Ascending aorta (tissue), 2 donors: ENCODE results near the gene RGS3. TPM values are rescaled to one million over a fixed set of nuclear protein-coding genes. Genes with fewer than 3 reads are reported as not detected.

Experiments
- DNase-seq, 2 donors: peaks; one replicate each; pipeline ENCODE4 v3.0.0-alpha.2; 2019; ENCODE audit warnings: low spot score in 2 of 2
- H3K27ac ChIP-seq, 2 donors: fragments of 200-600 bp; sonication (generic); one replicate each; pipeline ENCODE4 v1.5.1; 2016 to 2017; ENCODE audit warnings: mild to moderate bottlenecking in 1 of 2
- H3K27me3 ChIP-seq: fragments of 200-600 bp; sonication (generic); one replicate; pipeline ENCODE4 v1.5.1; 2017
- H3K36me3 ChIP-seq, 2 donors: fragments of 200-600 bp; sonication (generic); one replicate each; pipeline ENCODE4 v1.5.1; 2016
- H3K4me1 ChIP-seq, 2 donors: fragments of 200-600 bp; sonication (generic); one replicate each; pipeline ENCODE4 v1.5.1; 2016 to 2017; ENCODE audit warnings: mild to moderate bottlenecking in 1 of 2
- H3K4me3 ChIP-seq, 2 donors: fragments of 200-600 bp; sonication (generic); one replicate each; pipeline ENCODE4 v1.5.1; 2016 to 2017; ENCODE audit warnings: mild to moderate bottlenecking in 1 of 2
- H3K9me3 ChIP-seq, 2 donors: fragments of 200-600 bp; sonication (generic); one replicate each; pipeline ENCODE4 v1.5.1; 2016
- intact Hi-C: fragments of 100-400 bp; cut with DNase I; formaldehyde crosslinking; loops from one replicate; pipeline ENCODE4 v1.15.1; 2023
- total RNA-seq: library from RNA; depleted of rRNA; stranded (reverse); fragments of >200 nt; gene quantifications from one replicate; pipeline ENCODE4 v1.1.0, GENCODE V29; 2016
- TF ChIP-seq, protein P1 (sequence below), 3 experiments: fragments of 200-600 bp in 2 of 3; fragments of 450-650 bp in 1 of 3; sonication (generic) in 2 of 3; IDR thresholded peaks; one replicate each; pipeline ENCODE4 v1.5.1; 2016 to 2019; ENCODE audit warnings: antibody characterized with exemption in 3 of 3, mild to moderate bottlenecking in 1 of 3, moderate library complexity in 1 of 3

Gene RGS3
- total RNA-seq, 1 donor from 2014 or later, result 125 TPM

DNA sequence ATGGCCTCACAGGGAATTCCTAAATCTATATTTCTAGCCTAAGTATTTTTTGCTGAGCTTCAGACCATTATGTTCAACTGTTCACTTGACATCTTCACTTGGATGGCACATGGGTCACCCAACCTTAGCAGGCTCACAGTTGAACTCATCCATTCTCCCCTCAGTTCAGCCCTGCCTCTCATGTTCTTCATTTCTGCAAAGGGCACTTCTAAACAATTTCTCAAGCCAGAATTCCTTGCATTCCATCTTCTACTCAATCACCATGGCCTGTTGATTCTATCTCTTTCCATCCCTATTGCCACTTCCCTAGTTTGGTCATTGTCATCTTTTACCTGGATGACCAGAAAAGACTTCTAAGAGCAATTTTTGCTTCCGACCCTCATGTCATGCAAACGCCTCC is 7.3 kb upstream of the RGS3 start:
- Histone ChIP-seq H3K4me1 (peaks cover 16 to 36% of the 10 kb centered on the region in 2 donors), H3K9me3 (no peaks in the 10 kb centered on the region), H3K4me3 (no peak overlapping the region), H3K27me3 (no peaks in the 10 kb centered on the region), H3K27ac (peak overlapping the region; percentile 97), H3K36me3 (no peaks in the 10 kb centered on the region)
- intact Hi-C loops, result no loop called here
- DNase-seq, result no peak
- TF ChIP-seq, protein P1, sequence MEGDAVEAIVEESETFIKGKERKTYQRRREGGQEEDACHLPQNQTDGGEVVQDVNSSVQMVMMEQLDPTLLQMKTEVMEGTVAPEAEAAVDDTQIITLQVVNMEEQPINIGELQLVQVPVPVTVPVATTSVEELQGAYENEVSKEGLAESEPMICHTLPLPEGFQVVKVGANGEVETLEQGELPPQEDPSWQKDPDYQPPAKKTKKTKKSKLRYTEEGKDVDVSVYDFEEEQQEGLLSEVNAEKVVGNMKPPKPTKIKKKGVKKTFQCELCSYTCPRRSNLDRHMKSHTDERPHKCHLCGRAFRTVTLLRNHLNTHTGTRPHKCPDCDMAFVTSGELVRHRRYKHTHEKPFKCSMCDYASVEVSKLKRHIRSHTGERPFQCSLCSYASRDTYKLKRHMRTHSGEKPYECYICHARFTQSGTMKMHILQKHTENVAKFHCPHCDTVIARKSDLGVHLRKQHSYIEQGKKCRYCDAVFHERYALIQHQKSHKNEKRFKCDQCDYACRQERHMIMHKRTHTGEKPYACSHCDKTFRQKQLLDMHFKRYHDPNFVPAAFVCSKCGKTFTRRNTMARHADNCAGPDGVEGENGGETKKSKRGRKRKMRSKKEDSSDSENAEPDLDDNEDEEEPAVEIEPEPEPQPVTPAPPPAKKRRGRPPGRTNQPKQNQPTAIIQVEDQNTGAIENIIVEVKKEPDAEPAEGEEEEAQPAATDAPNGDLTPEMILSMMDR (IDR thresholded peaks at IDR 0.05), result no peak

DNA sequence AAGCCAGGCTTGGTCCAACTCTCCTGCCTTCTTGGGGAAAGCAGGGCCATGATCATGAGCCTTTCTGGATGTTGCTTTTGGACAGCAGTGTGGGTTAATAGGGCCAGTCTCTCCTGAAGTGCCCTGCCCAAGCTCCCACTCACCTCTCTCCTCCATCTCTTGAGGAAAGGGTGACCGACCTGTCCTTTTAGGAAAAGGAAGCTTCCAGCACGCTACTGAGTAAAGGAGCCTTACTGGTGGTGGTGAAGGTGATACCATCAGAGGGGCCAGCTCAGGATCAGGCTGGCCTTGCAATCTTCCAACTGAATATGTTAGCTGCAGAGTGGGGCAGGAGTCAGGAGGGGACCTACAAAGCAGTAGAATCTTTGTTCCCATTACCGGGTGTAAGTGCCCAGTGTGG is 2.2 kb upstream of the RGS3 start:
- Histone ChIP-seq H3K27me3 (no peaks in the 10 kb centered on the region), H3K27ac (no peak overlapping the region), H3K9me3 (no peaks in the 10 kb centered on the region), H3K4me3 (no peak overlapping the region), H3K36me3 (no peaks in the 10 kb centered on the region), H3K4me1 (peaks cover 2 to 16% of the 10 kb centered on the region in 2 donors)
- TF ChIP-seq, protein P1 (IDR thresholded peaks at IDR 0.05), result no peak
- no peak for DNase-seq
- intact Hi-C loops, result loop anchor here (5.0 kb wide), 1 partner anchor 106 kb away; no protein-coding TSS in a partner anchor

DNA sequence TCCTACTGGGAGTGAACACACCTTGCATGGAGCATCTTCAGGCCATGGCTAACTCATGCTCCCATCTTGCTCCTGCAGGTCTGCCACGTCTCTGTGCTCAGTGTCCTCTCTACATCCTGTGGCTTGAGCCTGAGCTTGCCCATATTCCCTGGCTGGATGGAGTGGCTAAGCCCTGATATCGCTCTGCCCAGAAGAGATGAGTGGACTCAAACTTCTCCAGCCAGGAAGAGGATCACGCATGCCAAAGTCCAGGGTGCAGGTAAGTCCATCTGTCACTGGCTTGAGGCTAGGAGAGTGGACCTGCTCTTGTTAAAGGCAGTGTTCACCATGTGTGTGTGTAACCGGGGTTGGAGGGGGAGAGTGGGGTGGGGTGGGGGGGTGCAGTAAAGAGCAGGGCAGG is 1.6 kb upstream of the RGS3 start:
- Histone ChIP-seq H3K9me3 (no peaks in the 10 kb centered on the region), H3K27ac (no peak overlapping the region), H3K27me3 (no peaks in the 10 kb centered on the region), H3K4me1 (peaks cover 0 to 9% of the 10 kb centered on the region in 2 donors), H3K36me3 (no peaks in the 10 kb centered on the region), H3K4me3 (no peak overlapping the region)
- TF ChIP-seq, protein P1 (IDR thresholded peaks at IDR 0.05), result no peak
- DNase-seq, result no peak
- intact Hi-C loops, result loop anchor here (5.0 kb wide), 1 partner anchor 105 kb away; no protein-coding TSS in a partner anchor

DNA sequence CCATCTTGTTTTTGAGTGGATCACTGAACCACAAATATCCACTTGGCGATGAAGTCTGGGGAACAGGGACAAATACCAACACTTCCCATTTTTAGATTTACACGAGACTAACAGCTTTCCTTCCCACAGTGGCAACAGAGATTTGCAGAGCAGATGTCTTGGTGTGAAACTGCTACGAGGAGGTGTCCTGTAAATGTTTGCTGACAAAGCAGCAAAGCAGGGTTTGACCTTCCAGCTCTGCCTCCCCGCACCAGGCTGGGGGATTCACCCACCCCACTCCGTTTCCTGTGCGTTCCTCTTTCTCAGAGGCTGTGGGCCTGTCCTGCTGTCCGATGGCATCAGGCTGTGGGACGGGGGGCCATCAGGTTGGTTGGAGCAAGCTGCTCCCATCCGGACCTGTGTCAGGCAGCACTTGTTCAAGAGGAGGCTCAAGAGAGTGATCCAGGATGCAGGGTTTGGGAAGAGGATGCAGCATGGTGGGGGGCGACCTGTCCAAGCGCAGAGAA is 693 bp upstream of the RGS3 start:
- Histone ChIP-seq H3K27me3 (no peaks in the 10 kb centered on the region), H3K4me3 (peak overlapping the region in 1 of 2 donors; percentile 72), H3K27ac (peak overlapping the region; percentile 81 to 83), H3K36me3 (no peaks in the 10 kb centered on the region), H3K9me3 (no peaks in the 10 kb centered on the region), H3K4me1 (peaks cover 0 to 7% of the 10 kb centered on the region in 2 donors)
- TF ChIP-seq, protein P1 (IDR thresholded peaks at IDR 0.05), result no peak
- intact Hi-C loops, result loop anchor here (5.0 kb wide), 1 partner anchor 104 kb away; no protein-coding TSS in a partner anchor
- no peak for DNase-seq

GRCh38 chr9:113464286-113464660 is 746 bp downstream of the RGS3 start:
- H3K27ac ChIP-seq, result peak overlapping the region; percentile 81 to 83
- no peak for DNase-seq

More at GRCh38 chr9:113464286-113464660, 746 bp downstream of the RGS3 start:
- H3K36me3 ChIP-seq, result no peaks in the 10 kb centered on the region
- H3K4me1 ChIP-seq, result peaks cover 0 to 9% of the 10 kb centered on the region in 2 donors
- peak overlapping the region; percentile 58 to 72 for H3K4me3 ChIP-seq
- intact Hi-C loops, result loop anchor here (5.0 kb wide), 1 partner anchor 103 kb away; no protein-coding TSS in a partner anchor
- H3K27me3 ChIP-seq, result no peaks in the 10 kb centered on the region
- no peaks in the 10 kb centered on the region for H3K9me3 ChIP-seq
- TF ChIP-seq, protein P1 (IDR thresholded peaks at IDR 0.05), result no peak
